Measurements from ENCODE around the gene TTLL5. TPM values are rescaled to one million over a fixed set of nuclear protein-coding genes. Genes with fewer than 3 reads are reported as not detected.

TTLL5 gene
- total RNA-seq, 1 donor from 2014 or later = 37.9 TPM

- Mint-ChIP-seq H3K27ac (no peak overlapping the region), H3K4me1 (no peaks in the 10 kb centered on the region), H3K4me3 (no peak overlapping the region), H3K36me3 (ENCODE audit: low read depth) (peaks cover 34% of the 10 kb centered on the region), H3K27me3 (no peaks in the 10 kb centered on the region), H3K9me3 (no peaks in the 10 kb centered on the region)
- TF ChIP-seq CTCF (IDR thresholded peaks at IDR 0.05) = no peak
- ATAC-seq (ENCODE audit: low read depth) = no peak
- DNase-seq = no peak
- intact Hi-C loops (cut with micrococcal nuclease) = no loop called here
- POLR2A ChIA-PET = no interaction called here
- CTCF ChIA-PET = no interaction called here
Observed at GRCh38 chr14:75736845-75737485, 75.9 kb downstream of the TTLL5 start.

GRCh38 chr14:75738192-75738591 is 77.1 kb downstream of the TTLL5 start:
- Mint-ChIP-seq H3K27me3 (no peaks in the 10 kb centered on the region), H3K27ac (no peak overlapping the region), H3K4me1 (no peaks in the 10 kb centered on the region), H3K4me3 (no peak overlapping the region), H3K9me3 (no peaks in the 10 kb centered on the region), H3K36me3 (ENCODE audit: low read depth) (peaks cover 35% of the 10 kb centered on the region)
- intact Hi-C loops (cut with micrococcal nuclease) = no loop called here
- POLR2A ChIA-PET = no interaction called here
- ATAC-seq (ENCODE audit: low read depth) = no peak
- DNase-seq = no peak
- CTCF ChIA-PET = no interaction called here
- no peak for TF ChIP-seq CTCF (IDR thresholded peaks at IDR 0.05)

GRCh38 chr14:75742867-75743266 is 81.8 kb downstream of the TTLL5 start:
- Mint-ChIP-seq H3K27ac (no peak overlapping the region), H3K4me3 (no peak overlapping the region), H3K27me3 (no peaks in the 10 kb centered on the region), H3K4me1 (no peaks in the 10 kb centered on the region), H3K9me3 (peaks cover 9% of the 10 kb centered on the region), H3K36me3 (ENCODE audit: low read depth) (peaks cover 40% of the 10 kb centered on the region)
- ChIA-PET CTCF (no interaction called here), POLR2A (no interaction called here)
- ATAC-seq (ENCODE audit: low read depth) (no peak), DNase-seq (no peak)
- TF ChIP-seq CTCF (IDR thresholded peaks at IDR 0.05) = no peak
- intact Hi-C loops (cut with micrococcal nuclease) = no loop called here

- Mint-ChIP-seq H3K9me3 (peaks cover 10% of the 10 kb centered on the region), H3K27ac (no peak overlapping the region), H3K36me3 (ENCODE audit: low read depth) (peaks cover 63% of the 10 kb centered on the region)
Observed at GRCh38 chr14:75747899-75748298, 86.9 kb downstream of the TTLL5 start.

GRCh38 chr14:75748336-75748735 is 87.3 kb downstream of the TTLL5 start:
- Mint-ChIP-seq H3K27me3 (no peaks in the 10 kb centered on the region), H3K9me3 (peaks cover 10% of the 10 kb centered on the region), H3K4me3 (no peak overlapping the region), H3K27ac (no peak overlapping the region), H3K4me1 (no peaks in the 10 kb centered on the region), H3K36me3 (ENCODE audit: low read depth) (peaks cover 58% of the 10 kb centered on the region)
- no peak for DNase-seq
- ChIA-PET POLR2A (no interaction called here), CTCF (no interaction called here)
- intact Hi-C loops (cut with micrococcal nuclease) = no loop called here
- ATAC-seq (ENCODE audit: low read depth) = no peak
- no peak for TF ChIP-seq CTCF (IDR thresholded peaks at IDR 0.05)

More at GRCh38 chr14:75747899-75748298, 86.9 kb downstream of the TTLL5 start:
- H3K27me3 Mint-ChIP-seq = no peaks in the 10 kb centered on the region
- no peaks in the 10 kb centered on the region for H3K4me1 Mint-ChIP-seq
- TF ChIP-seq CTCF (IDR thresholded peaks at IDR 0.05) = no peak
- POLR2A ChIA-PET = interaction anchor here (0.6 kb wide), 1 partner anchor 640 kb away, joined by 3 read pairs; no protein-coding TSS in a partner anchor
- CTCF ChIA-PET = interaction anchor here (0.6 kb wide), 1 partner anchor 235 kb away, joined by 3 read pairs; no protein-coding TSS in a partner anchor
- ATAC-seq (ENCODE audit: low read depth) (no peak), DNase-seq (no peak)
- no peak overlapping the region for H3K4me3 Mint-ChIP-seq
- intact Hi-C loops (cut with micrococcal nuclease) = no loop called here

Data from activated B cell treated with CpG ODN at 0.5 μM for 24 hours (primary cell).